ENCODE results near the gene MAP1LC3C.

Gene MAP1LC3C

GRCh38 chr1:241999026-241999425 lies at the start of gene MAP1LC3C:
MAP1LC3C (minus strand) TSS chr1:241999098; CDS start chr1:241999008, 90 bp downstream.
- no peak for DNase-seq (ENCODE audit: low read depth)
- H3K4me3 ChIP-seq (ENCODE audit: low read depth, low read length), result peak within 1 kb of the TSS; percentile 33

GRCh38 chr1:242043165-242043564 lies 44.3 kb upstream of the MAP1LC3C start:
- H3K4me3 ChIP-seq (ENCODE audit: low read depth, low read length), result no peak overlapping the region

GRCh38 chr1:242034392-242034791 lies 35.5 kb upstream of the MAP1LC3C start:
- no peak overlapping the region for H3K4me3 ChIP-seq (ENCODE audit: low read depth, low read length)
- no peak for DNase-seq (ENCODE audit: low read depth)

More at GRCh38 chr1:242043165-242043564, 44.3 kb upstream of the MAP1LC3C start:
- DNase-seq (ENCODE audit: low read depth), result no peak

GRCh38 chr1:242033447-242033846 lies 34.5 kb upstream of the MAP1LC3C start:
- no peak overlapping the region for H3K4me3 ChIP-seq (ENCODE audit: low read depth, low read length)
- DNase-seq (ENCODE audit: low read depth), result no peak

- no peak for DNase-seq (ENCODE audit: low read depth)
- H3K4me3 ChIP-seq (ENCODE audit: low read depth, low read length), result no peak overlapping the region
These were observed 31.2 kb upstream of the MAP1LC3C start for GRCh38 chr1:242030071-242030470.

- no peak overlapping the region for H3K4me3 ChIP-seq (ENCODE audit: low read depth, low read length)
- no peak for DNase-seq (ENCODE audit: low read depth)
These were observed 26.8 kb upstream of the MAP1LC3C start for GRCh38 chr1:242025681-242026080.

GRCh38 chr1:242023805-242024204 lies 24.9 kb upstream of the MAP1LC3C start:
- H3K4me3 ChIP-seq (ENCODE audit: low read depth, low read length), result no peak overlapping the region
- DNase-seq (ENCODE audit: low read depth), result no peak

GRCh38 chr1:242019018-242019417 lies 20.1 kb upstream of the MAP1LC3C start:
- no peak for DNase-seq (ENCODE audit: low read depth)
- H3K4me3 ChIP-seq (ENCODE audit: low read depth, low read length), result no peak overlapping the region

- H3K4me3 ChIP-seq (ENCODE audit: low read depth, low read length), result no peak overlapping the region
- no peak for DNase-seq (ENCODE audit: low read depth)
These were observed 18.8 kb upstream of the MAP1LC3C start for GRCh38 chr1:242017580-242018233.

GRCh38 chr1:242016479-242016878 lies 17.6 kb upstream of the MAP1LC3C start:
- no peak overlapping the region for H3K4me3 ChIP-seq (ENCODE audit: low read depth, low read length)
- no peak for DNase-seq (ENCODE audit: low read depth)

- no peak overlapping the region for H3K4me3 ChIP-seq (ENCODE audit: low read depth, low read length)
- DNase-seq (ENCODE audit: low read depth), result no peak
These were observed 13.2 kb upstream of the MAP1LC3C start for GRCh38 chr1:242011894-242012660.

GRCh38 chr1:242008826-242009495 lies 10.1 kb upstream of the MAP1LC3C start:
- no peak overlapping the region for H3K4me3 ChIP-seq (ENCODE audit: low read depth, low read length)
- DNase-seq (ENCODE audit: low read depth), result no peak

- DNase-seq (ENCODE audit: low read depth), result no peak
- no peak overlapping the region for H3K4me3 ChIP-seq (ENCODE audit: low read depth, low read length)
These were observed 8.1 kb upstream of the MAP1LC3C start for GRCh38 chr1:242006976-242007375.

GRCh38 chr1:242005866-242006535 lies 7.1 kb upstream of the MAP1LC3C start:
- no peak for DNase-seq (ENCODE audit: low read depth)
- H3K4me3 ChIP-seq (ENCODE audit: low read depth, low read length), result no peak overlapping the region

GRCh38 chr1:242004751-242005495 lies 6.0 kb upstream of the MAP1LC3C start:
- no peak overlapping the region for H3K4me3 ChIP-seq (ENCODE audit: low read depth, low read length)
- no peak for DNase-seq (ENCODE audit: low read depth)

GRCh38 chr1:242002510-242002909 lies 3.6 kb upstream of the MAP1LC3C start:
- H3K4me3 ChIP-seq (ENCODE audit: low read depth, low read length), result no peak overlapping the region
- no peak for DNase-seq (ENCODE audit: low read depth)

GRCh38 chr1:242002072-242002471 lies 3.2 kb upstream of the MAP1LC3C start:
- H3K4me3 ChIP-seq (ENCODE audit: low read depth, low read length), result no peak overlapping the region
- no peak for DNase-seq (ENCODE audit: low read depth)

- H3K4me3 ChIP-seq (ENCODE audit: low read depth, low read length), result no peak overlapping the region
- DNase-seq (ENCODE audit: low read depth), result no peak
These were observed 1.5 kb upstream of the MAP1LC3C start for GRCh38 chr1:242000434-242000833.

GRCh38 chr1:241998412-241998921 lies 431 bp downstream of the MAP1LC3C start:
- DNase-seq (ENCODE audit: low read depth), result peak; percentile 62
- H3K4me3 ChIP-seq (ENCODE audit: low read depth, low read length), result peak overlapping the region; percentile 33

Measured in skeletal muscle cell (primary cell).